ENCODE measurements around the gene CDSN.

The CDSN gene

GRCh38 chr6:31098449-31098938, 21.8 kb downstream of the CDSN start:
- Histone ChIP-seq H3K4me1 (ENCODE audit: control insufficient read depth in 1 of 2, insufficient read depth in 1 of 2, low read depth in 1 of 2, low read length in 1 of 2) (no peaks in the 10 kb centered on the region), H3K27me3 (no peaks in the 10 kb centered on the region), H3K9me3 (no peaks in the 10 kb centered on the region), H3K27ac (no peak overlapping the region), H3K4me3 (ENCODE audit: low read depth in 1 of 2, low read length in 1 of 2) (no peak overlapping the region), H3K36me3 (no peaks in the 10 kb centered on the region)
- TF ChIP-seq CTCF (IDR thresholded peaks at IDR 0.05) = no peak

- no peak overlapping the region for H3K4me3 ChIP-seq (ENCODE audit: low read depth in 1 of 2, low read length in 1 of 2)
- no peak overlapping the region for H3K27ac ChIP-seq
- no peaks in the 10 kb centered on the region for H3K4me1 ChIP-seq (ENCODE audit: control insufficient read depth in 1 of 2, insufficient read depth in 1 of 2, low read depth in 1 of 2, low read length in 1 of 2)
- H3K27me3 ChIP-seq = no peaks in the 10 kb centered on the region
- no peak for TF ChIP-seq CTCF (IDR thresholded peaks at IDR 0.05)
- no peaks in the 10 kb centered on the region for H3K36me3 ChIP-seq
- H3K9me3 ChIP-seq = no peaks in the 10 kb centered on the region
Measured at GRCh38 chr6:31096656-31097055, 23.6 kb downstream of the CDSN start.

GRCh38 chr6:31096215-31096614, 24.0 kb downstream of the CDSN start:
- no peaks in the 10 kb centered on the region for H3K27me3 ChIP-seq
- H3K36me3 ChIP-seq = no peaks in the 10 kb centered on the region
- H3K27ac ChIP-seq = no peak overlapping the region
- H3K4me1 ChIP-seq (ENCODE audit: control insufficient read depth in 1 of 2, insufficient read depth in 1 of 2, low read depth in 1 of 2, low read length in 1 of 2) = no peaks in the 10 kb centered on the region
- H3K4me3 ChIP-seq (ENCODE audit: low read depth in 1 of 2, low read length in 1 of 2) = no peak overlapping the region
- no peak for TF ChIP-seq CTCF (IDR thresholded peaks at IDR 0.05)
- no peaks in the 10 kb centered on the region for H3K9me3 ChIP-seq

- Histone ChIP-seq H3K4me3 (ENCODE audit: low read depth in 1 of 2, low read length in 1 of 2) (no peak overlapping the region), H3K27ac (no peak overlapping the region), H3K9me3 (no peaks in the 10 kb centered on the region), H3K27me3 (no peaks in the 10 kb centered on the region), H3K4me1 (ENCODE audit: control insufficient read depth in 1 of 2, insufficient read depth in 1 of 2, low read depth in 1 of 2, low read length in 1 of 2) (no peaks in the 10 kb centered on the region), H3K36me3 (no peaks in the 10 kb centered on the region)
- TF ChIP-seq CTCF (IDR thresholded peaks at IDR 0.05) = no peak
Measured at GRCh38 chr6:31094389-31094881, 25.8 kb downstream of the CDSN start.

GRCh38 chr6:31092769-31093505, 27.3 kb downstream of the CDSN start:
- Histone ChIP-seq H3K9me3 (no peaks in the 10 kb centered on the region), H3K27ac (no peak overlapping the region), H3K4me1 (ENCODE audit: control insufficient read depth in 1 of 2, insufficient read depth in 1 of 2, low read depth in 1 of 2, low read length in 1 of 2) (no peaks in the 10 kb centered on the region), H3K27me3 (no peaks in the 10 kb centered on the region), H3K36me3 (no peaks in the 10 kb centered on the region), H3K4me3 (ENCODE audit: low read depth in 1 of 2, low read length in 1 of 2) (no peak overlapping the region)
- no peak for TF ChIP-seq CTCF (IDR thresholded peaks at IDR 0.05)
